Left cardiac atrium (tissue), 4 donors: ENCODE data around the gene PLCB1. TPM values are rescaled to one million over a fixed set of nuclear protein-coding genes. Genes with fewer than 3 reads are reported as not detected.

Experiments
- ATAC-seq, 2 donors: fragments of 200-7000 bp; cut with Tn5 transposase; one replicate each; pipeline ENCODE4 v1.9.1; 2020; ENCODE audit warnings: mild to moderate bottlenecking in 2 of 2, moderate library complexity in 2 of 2
- DNase-seq: peaks from one replicate; pipeline ENCODE4 v3.0.0-alpha.2; 2020
- intact Hi-C, 2 donors: fragments of 100-400 bp; cut with DNase I; formaldehyde crosslinking; loops; one replicate each; pipeline versions ENCODE4 v1.14.1 to v1.15.1; 2022 to 2023
- total RNA-seq, 2 donors: library from RNA; stranded (reverse); fragmentation: NEBNext Ultra II Directional; extraction: Animal tissue kit (Norgen Biotek cat#: 25700); gene quantifications; one replicate each; pipeline ENCODE4 v1.2.1, GENCODE V29; 2021
- donor health status: DM: no; HTN: yes; CAD: no.
- donor health status: DM: no; HTN: yes; CAD: no; lungs with severe emphysema.
- donor health status: DM: yes; HTN: yes; CAD: no.
- donor health status: Dilated cardiomyopathy.

Gene PLCB1
- total RNA-seq, 2 donors from 2014 or later: 25.9 to 27.1 TPM

GRCh38 chr20:8663424-8663823 lies 531.4 kb downstream of the PLCB1 start:
- no peak for DNase-seq
- intact Hi-C loops: no loop called here
- no peak for ATAC-seq

GRCh38 chr20:8664778-8665177 lies 532.7 kb downstream of the PLCB1 start:
- ATAC-seq (no peak), DNase-seq (no peak)
- intact Hi-C loops: no loop called here

GRCh38 chr20:8667306-8667705 lies 535.2 kb downstream of the PLCB1 start:
- peak; percentile 54 to 87 for ATAC-seq
- peak; percentile 54 for DNase-seq
- intact Hi-C loops: no loop called here

- intact Hi-C loops: no loop called here
- DNase-seq (no peak), ATAC-seq (peak in 1 of 2 donors; percentile 6)
These were observed 538.3 kb downstream of the PLCB1 start for GRCh38 chr20:8670207-8670892.

- ATAC-seq: peak; percentile 63 to 67
- no peak for DNase-seq
- intact Hi-C loops: no loop called here
These were observed 538.8 kb downstream of the PLCB1 start for GRCh38 chr20:8670893-8671215.

GRCh38 chr20:8671370-8671961 lies 539.4 kb downstream of the PLCB1 start:
- peak; percentile 51 to 52 for ATAC-seq
- intact Hi-C loops: no loop called here
- DNase-seq: no peak

- DNase-seq (no peak), ATAC-seq (no peak)
- intact Hi-C loops: no loop called here
These were observed 541.0 kb downstream of the PLCB1 start for GRCh38 chr20:8673116-8673515.

GRCh38 chr20:8675896-8676295 lies 543.8 kb downstream of the PLCB1 start:
- no peak for DNase-seq
- no peak for ATAC-seq
- intact Hi-C loops: no loop called here

- peak in 1 of 2 donors; percentile 73 for ATAC-seq
- DNase-seq: no peak
- intact Hi-C loops: no loop called here
These were observed 546.2 kb downstream of the PLCB1 start for GRCh38 chr20:8678098-8678776.

- no peak for ATAC-seq
- no peak for DNase-seq
- intact Hi-C loops: no loop called here
These were observed 557.3 kb downstream of the PLCB1 start for GRCh38 chr20:8689337-8689736.

GRCh38 chr20:8690074-8690473 lies 558.0 kb downstream of the PLCB1 start:
- ATAC-seq (no peak), DNase-seq (no peak)
- intact Hi-C loops: no loop called here

- no peak for DNase-seq
- intact Hi-C loops: no loop called here
- ATAC-seq: no peak
These were observed 561.6 kb downstream of the PLCB1 start for GRCh38 chr20:8693709-8694108.

GRCh38 chr20:8700756-8701155 lies 568.7 kb downstream of the PLCB1 start:
- no peak for DNase-seq
- intact Hi-C loops: no loop called here
- ATAC-seq: no peak

GRCh38 chr20:8706961-8707700 lies 575.1 kb downstream of the PLCB1 start:
- no peak for ATAC-seq
- no peak for DNase-seq
- intact Hi-C loops: no loop called here

GRCh38 chr20:8709627-8710026 lies 577.6 kb downstream of the PLCB1 start:
- ATAC-seq: no peak
- intact Hi-C loops: loop anchor here in 1 of 2 donors (10.0 kb wide), 1 partner anchor 575 kb away; the partner anchor contains the start of gene PLCB1
- DNase-seq: no peak

- ATAC-seq (no peak), DNase-seq (no peak)
- intact Hi-C loops: loop anchor here in 1 of 2 donors (10.0 kb wide), 1 partner anchor 577 kb away; the partner anchor contains the start of gene PLCB1
These were observed 579.4 kb downstream of the PLCB1 start for GRCh38 chr20:8711501-8711900.

GRCh38 chr20:8714206-8714605 lies 582.1 kb downstream of the PLCB1 start:
- intact Hi-C loops: loop anchor here in 1 of 2 donors (10.0 kb wide), 1 partner anchor 579 kb away; the partner anchor contains the start of gene PLCB1
- DNase-seq: no peak
- no peak for ATAC-seq

- intact Hi-C loops: loop anchor here (5.0 to 10.0 kb wide), 2 partner anchors 326 to 583 kb away; partner anchors contain the start of gene PLCB1 (in 1 of the 2)
- DNase-seq (no peak), ATAC-seq (no peak)
These were observed 586.2 kb downstream of the PLCB1 start for GRCh38 chr20:8718279-8718678.

GRCh38 chr20:8720089-8720488 lies 588.0 kb downstream of the PLCB1 start:
- ATAC-seq: peak in 1 of 2 donors; percentile 25
- intact Hi-C loops: loop anchor here (2.0 to 10.0 kb wide), 5 partner anchors 195 to 783 kb away; no protein-coding TSS in a partner anchor

More at GRCh38 chr20:8720089-8720488, 588.0 kb downstream of the PLCB1 start:
- DNase-seq: no peak
